Measurements from ENCODE around the gene SH3RF3. TPM values are rescaled to one million over a fixed set of nuclear protein-coding genes. Genes with fewer than 3 reads are reported as not detected.

Gene SH3RF3
- total RNA-seq, 1 donor from 2014 or later: 1.3 TPM

GRCh38 chr2:109287413-109287812, 158.4 kb downstream of the SH3RF3 start:
- no peaks in the 10 kb centered on the region for H3K4me1 Mint-ChIP-seq (ENCODE audit: low read depth)
- no peak for TF ChIP-seq CTCF (IDR thresholded peaks at IDR 0.05; ENCODE audit: unreplicated experiment)
- H3K27ac Mint-ChIP-seq: no peak overlapping the region
- no peaks in the 10 kb centered on the region for H3K36me3 Mint-ChIP-seq (ENCODE audit: insufficient read depth)
- no peaks in the 10 kb centered on the region for H3K9me3 Mint-ChIP-seq (ENCODE audit: low read depth)
- DNase-seq (ENCODE audit: low spot score, unreplicated experiment): no peak
- no peak overlapping the region for H3K4me3 Mint-ChIP-seq (ENCODE audit: low read depth)
- H3K27me3 Mint-ChIP-seq: peaks cover 10% of the 10 kb centered on the region

- Mint-ChIP-seq H3K9me3 (ENCODE audit: low read depth) (no peaks in the 10 kb centered on the region), H3K36me3 (ENCODE audit: insufficient read depth) (no peaks in the 10 kb centered on the region), H3K4me1 (ENCODE audit: low read depth) (no peaks in the 10 kb centered on the region), H3K27me3 (peaks cover 10% of the 10 kb centered on the region), H3K4me3 (ENCODE audit: low read depth) (no peak overlapping the region), H3K27ac (no peak overlapping the region)
- no peak for TF ChIP-seq CTCF (IDR thresholded peaks at IDR 0.05; ENCODE audit: unreplicated experiment)
- DNase-seq (ENCODE audit: low spot score, unreplicated experiment): no peak
Observed at GRCh38 chr2:109287838-109288237, 158.8 kb downstream of the SH3RF3 start.

- Mint-ChIP-seq H3K27ac (no peak overlapping the region), H3K9me3 (ENCODE audit: low read depth) (no peaks in the 10 kb centered on the region), H3K4me3 (ENCODE audit: low read depth) (no peak overlapping the region), H3K36me3 (ENCODE audit: insufficient read depth) (no peaks in the 10 kb centered on the region), H3K27me3 (peaks cover 10% of the 10 kb centered on the region), H3K4me1 (ENCODE audit: low read depth) (no peaks in the 10 kb centered on the region)
- no peak for DNase-seq (ENCODE audit: low spot score, unreplicated experiment)
- no peak for TF ChIP-seq CTCF (IDR thresholded peaks at IDR 0.05; ENCODE audit: unreplicated experiment)
Observed at GRCh38 chr2:109288544-109289368, 159.8 kb downstream of the SH3RF3 start.

GRCh38 chr2:109289504-109290222, 160.7 kb downstream of the SH3RF3 start:
- TF ChIP-seq CTCF (IDR thresholded peaks at IDR 0.05; ENCODE audit: unreplicated experiment): no peak
- no peaks in the 10 kb centered on the region for H3K4me1 Mint-ChIP-seq (ENCODE audit: low read depth)
- H3K9me3 Mint-ChIP-seq (ENCODE audit: low read depth): no peaks in the 10 kb centered on the region

GRCh38 chr2:109290887-109291643, 162.1 kb downstream of the SH3RF3 start:
- Mint-ChIP-seq H3K9me3 (ENCODE audit: low read depth) (no peaks in the 10 kb centered on the region), H3K27me3 (peaks cover 10% of the 10 kb centered on the region), H3K27ac (no peak overlapping the region), H3K4me1 (ENCODE audit: low read depth) (no peaks in the 10 kb centered on the region), H3K36me3 (ENCODE audit: insufficient read depth) (no peaks in the 10 kb centered on the region), H3K4me3 (ENCODE audit: low read depth) (no peak overlapping the region)
- no peak for DNase-seq (ENCODE audit: low spot score, unreplicated experiment)
- TF ChIP-seq CTCF (IDR thresholded peaks at IDR 0.05; ENCODE audit: unreplicated experiment): no peak

More at GRCh38 chr2:109289504-109290222, 160.7 kb downstream of the SH3RF3 start:
- Mint-ChIP-seq H3K27me3 (peaks cover 10% of the 10 kb centered on the region), H3K4me3 (ENCODE audit: low read depth) (no peak overlapping the region), H3K27ac (no peak overlapping the region), H3K36me3 (ENCODE audit: insufficient read depth) (no peaks in the 10 kb centered on the region)
- no peak for DNase-seq (ENCODE audit: low spot score, unreplicated experiment)
